RPMI8226 (cell line): Measurements from ENCODE around the gene USH2A.

Experiments
- DNase-seq: peaks from one replicate; pipeline ENCODE4 v3.0.0-alpha.2; 2015

The USH2A gene

DNA sequence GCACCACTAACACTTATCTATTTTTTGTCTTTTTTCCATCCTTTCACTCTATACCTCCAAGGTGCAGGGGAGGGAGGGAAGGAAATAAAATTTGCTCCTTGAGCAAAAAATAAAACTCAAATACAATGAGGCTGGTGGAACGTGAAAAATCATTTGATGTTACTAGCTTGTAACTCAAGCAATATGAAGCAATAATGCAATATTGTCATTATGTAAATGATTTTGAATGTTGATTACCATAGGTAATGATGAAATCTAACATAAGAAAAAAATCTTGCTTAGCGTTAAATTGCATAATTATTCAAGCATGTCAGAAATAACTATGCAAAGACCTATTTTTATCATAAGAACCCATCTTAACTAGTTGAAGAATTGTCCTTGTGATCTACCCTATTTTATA is 578.5 kb downstream of the USH2A start:
- DNase-seq: no peak

DNA sequence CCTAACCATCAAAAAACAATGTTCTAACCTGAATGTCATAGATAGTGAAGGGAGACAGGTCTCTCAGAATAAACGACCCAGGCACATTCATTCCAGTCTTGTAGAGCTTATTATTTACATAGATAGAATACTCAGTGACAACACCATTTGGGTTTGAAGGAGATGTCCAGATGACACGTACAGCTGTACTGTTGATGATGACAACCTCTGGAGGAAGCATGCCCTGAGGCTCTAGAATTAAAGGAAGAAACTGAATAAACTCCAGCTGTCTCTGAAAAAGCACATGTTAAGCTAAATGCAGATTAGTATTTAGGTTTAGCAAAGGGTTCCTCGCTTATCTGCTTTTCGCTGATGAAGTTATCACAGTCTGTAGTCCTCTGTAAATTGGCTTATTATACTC is 579.0 kb downstream of the USH2A start:
- no peak for DNase-seq

DNA sequence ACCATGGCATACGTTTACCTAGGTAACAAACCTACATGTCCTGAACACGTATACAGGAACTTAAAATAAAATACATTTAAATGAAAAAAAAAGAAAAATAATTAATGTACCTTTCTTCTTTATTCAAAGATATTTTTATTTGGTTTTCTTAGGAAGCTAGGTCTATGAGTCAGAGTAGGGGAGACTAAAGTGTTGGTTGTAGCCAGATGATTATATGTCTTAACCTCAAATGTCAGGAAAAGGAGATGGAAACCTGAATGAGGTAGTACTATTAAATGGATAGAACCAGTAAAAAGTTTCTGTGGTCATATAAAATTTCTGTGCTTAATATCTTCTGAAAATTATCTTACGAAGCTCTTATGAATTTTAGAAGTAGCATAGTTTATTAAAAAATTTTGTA is 580.3 kb downstream of the USH2A start:
- no peak for DNase-seq

DNA sequence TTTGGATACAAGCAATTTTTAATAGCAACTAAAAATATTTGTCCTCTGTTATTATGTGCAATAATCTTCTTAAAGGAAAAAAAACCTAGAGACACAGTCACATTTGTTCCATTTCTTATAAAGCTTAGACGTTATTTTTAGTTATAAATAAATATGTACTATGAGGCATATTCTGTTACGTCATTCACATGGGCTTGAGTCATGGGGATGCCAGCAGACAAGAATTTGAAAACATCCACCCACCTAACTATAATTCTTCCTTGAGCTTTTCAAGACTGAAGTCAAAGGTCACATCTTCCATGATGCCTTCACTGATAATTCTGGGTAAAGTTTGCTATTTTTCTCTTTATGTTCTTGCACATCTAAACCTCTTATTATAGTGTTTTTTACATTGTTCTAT is 587.3 kb downstream of the USH2A start:
- no peak for DNase-seq

DNA sequence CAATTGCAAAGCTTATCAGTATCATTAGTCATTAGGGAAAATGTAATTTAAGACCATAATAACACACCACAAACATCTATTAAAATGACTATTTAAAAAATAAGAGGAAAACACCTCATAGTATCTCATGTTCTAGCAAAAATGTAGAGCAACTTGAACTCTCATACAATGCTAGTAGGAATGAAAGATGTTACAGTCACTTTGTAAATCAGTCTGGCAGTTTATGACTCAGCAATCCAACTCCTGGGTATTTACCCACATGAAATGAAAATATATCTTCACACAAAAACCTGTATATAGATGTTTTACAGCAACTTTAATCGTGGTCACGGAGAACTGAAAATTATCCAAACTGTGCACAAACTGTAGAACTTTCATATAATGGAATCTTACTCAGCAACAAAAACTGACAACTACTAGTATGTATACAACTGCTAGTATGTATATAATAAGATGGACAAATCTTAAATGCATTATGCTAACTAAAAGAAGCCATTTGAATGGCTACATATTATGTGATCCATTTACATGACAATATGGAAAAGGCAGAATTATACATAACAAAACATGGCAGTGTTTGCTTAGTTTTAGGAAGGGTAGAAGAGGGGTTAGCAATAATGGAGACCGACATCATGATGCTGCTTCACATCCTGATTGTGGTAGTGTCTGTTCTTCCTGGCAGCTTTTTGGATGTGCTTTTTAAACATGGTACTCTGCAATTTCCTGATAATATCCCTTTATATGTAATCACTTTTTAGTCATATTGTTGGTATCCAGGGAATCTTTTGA is 589.1 kb downstream of the USH2A start:
- no peak for DNase-seq

DNA sequence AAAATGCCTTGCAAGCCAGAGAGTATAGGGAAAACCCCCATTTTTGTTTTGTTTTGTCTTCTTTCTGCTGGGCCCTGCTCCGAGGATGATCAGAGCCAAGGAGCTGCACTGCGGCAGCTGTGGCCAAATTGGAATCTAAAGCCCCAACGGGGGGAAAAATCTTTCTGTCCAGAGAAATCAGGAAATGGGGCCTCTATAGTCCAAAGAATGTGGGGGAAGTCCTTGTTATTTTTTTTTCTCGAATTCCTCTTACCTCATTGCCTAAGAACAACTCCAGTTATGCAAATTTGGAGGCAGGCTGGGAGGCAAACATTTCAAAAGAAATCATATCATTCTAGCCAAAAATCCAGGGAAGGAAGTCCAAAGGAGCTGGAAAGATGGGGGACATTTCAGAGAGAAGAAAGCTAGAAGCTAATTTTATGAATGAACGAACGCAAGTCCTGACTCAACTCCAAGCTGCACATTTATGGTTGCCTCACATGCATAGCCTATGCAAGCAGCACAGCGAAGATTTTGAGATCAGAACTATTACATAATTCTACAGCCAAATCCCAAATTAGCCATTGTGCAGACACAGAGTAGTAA is 592.9 kb downstream of the USH2A start:
- DNase-seq: no peak

DNA sequence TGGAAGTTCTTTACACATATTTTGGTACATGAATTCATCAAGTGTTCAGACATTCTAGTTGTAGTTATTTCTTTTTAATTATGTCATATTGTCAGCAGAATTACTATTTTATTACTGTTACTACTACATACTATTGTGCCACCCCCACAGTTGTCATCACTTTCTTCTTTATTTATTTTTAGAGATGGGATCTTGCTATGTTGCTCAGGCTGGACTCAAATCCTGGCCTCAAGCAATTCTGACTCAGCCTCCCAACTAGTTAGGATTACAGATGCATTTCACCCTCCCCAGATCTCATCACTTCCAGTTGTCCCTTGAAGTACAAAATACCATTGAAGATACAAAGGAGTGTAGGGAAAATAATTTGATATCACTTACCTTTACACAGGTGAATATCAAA is 598.2 kb downstream of the USH2A start:
- DNase-seq: no peak

DNA sequence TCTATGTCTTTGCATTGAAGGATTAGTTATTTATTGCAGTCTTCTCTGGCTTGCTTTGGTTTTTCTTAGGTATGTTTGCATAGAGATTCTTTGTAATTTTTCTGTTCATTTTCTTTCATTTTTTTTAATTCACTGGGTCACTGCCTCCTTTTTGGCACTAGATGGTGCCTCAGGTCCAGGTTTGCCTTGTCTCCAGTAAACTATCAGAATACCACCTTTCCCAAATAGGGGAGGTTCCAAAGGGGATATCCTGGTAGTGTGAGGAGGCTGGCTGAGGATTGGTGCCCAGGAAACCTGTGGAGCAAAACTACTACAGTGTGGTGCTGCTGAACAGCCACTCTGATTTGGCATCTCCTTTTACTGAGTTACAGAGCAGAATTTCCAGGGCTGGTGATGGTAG is 599.0 kb downstream of the USH2A start:
- DNase-seq: no peak

DNA sequence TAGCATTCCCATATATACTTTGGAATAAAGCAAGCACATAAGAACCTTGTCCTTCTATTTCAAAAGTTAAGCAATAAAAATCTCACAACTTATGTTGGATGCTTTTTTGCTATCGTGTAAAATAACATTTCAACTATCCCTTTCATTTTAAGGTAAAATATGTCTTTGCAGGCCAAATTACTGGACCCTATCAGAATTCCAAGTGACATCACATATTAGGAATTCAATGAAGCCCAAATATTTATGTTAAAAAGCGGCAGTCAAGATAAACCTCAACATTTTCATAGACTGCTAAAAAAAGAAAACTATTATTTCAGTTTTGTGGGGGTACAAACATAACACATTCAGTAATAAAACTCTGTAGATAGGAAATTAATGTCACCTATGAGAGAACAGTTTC is 604.1 kb downstream of the USH2A start:
- DNase-seq: no peak

DNA sequence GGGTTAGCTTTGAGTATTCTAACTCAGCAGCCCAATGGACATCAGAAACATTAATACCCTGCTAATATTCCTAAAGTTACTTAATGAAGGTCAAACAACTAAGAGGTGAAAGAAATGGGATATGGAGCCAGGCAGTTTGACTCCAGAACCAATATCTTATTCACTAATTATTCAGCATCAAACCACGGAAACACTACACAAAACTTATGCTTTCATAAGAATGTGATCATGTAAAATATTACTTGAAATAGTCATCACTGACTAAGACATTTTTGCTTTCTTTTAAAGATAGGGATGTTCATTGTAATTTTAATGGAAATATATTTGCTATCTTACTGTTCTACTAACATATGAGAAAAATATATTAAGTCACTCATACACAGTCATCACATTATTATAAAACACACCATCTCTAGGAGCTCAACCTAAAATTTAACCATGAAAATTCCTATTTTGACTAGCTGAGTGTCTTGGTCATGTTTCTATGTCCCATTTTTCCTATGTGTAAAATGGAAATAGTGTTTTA is 615.3 kb downstream of the USH2A start:
- no peak for DNase-seq

DNA sequence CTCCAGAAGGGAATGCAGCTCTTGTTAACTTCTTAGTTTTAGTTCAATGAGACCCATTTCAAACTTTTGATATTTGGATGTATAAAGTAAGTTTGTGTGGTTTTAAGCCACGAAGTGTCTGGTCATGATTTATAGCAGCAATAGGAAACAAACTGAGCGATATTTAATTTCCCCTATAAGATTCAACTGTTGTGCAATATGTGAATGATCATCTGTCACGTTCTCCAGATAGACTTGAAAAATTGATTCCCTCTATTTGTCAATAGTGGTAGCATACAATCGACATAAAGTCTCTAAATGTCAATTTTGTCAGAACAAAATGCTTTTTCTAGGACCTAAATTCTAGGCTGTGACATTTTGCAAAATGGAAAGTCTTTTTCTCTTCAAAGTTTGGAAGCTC is 616.0 kb downstream of the USH2A start:
- no peak for DNase-seq

DNA sequence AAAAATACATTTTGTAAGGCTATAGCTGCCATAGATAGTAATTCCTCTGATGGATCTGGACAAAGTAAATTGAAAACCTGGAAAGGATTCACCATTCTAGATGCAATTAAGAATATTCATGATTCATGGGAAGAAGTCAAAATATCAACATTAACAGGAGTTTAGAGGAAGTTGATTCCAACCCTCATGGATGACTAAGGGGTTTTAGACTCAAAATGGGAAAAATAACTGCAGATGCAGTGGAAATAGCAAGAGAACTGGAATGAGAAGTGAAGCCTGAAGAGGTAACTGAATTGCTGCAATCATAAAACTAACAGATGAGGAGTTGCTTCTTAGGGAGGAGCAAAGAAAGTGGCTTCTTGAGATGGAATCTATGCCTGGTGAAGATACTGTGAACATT is 625.4 kb downstream of the USH2A start:
- no peak for DNase-seq

DNA sequence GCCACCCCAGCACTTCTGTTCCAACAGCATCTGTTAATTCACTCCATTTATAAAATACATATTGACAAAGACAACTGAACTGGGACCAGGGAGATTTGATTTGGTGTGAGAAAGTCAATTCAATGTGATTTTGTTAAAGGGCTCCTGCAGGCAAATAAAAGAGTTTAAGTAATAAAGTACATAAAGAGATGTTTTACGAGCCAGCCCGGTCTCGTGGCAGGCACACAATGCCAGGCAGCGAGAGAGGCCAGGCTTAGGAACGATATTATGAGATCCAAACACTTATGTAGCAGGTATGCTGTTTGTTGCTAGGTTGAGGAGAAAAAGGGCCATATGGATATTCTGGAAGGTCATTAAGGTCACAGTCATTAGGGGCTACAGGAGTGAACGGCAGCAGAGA is 629.1 kb downstream of the USH2A start:
- DNase-seq: no peak

DNA sequence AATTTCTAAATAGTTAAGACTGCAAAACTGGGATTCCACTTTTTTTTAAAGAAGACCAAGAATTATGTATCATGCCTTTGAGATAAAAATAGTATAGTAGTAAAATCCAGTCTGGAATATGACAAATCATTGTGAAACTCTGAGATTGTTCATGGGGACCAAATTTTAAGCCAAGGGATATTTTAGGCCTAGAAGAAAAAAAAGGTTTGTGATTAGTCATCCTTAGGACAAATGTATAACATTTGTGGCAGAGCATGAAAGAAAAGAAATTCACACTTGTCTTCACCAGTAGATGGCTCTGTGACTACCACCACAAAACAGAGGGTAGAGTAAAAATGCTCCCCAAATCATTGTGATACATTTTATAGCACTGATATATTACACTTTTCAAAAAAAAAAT is 630.1 kb downstream of the USH2A start:
- no peak for DNase-seq

DNA sequence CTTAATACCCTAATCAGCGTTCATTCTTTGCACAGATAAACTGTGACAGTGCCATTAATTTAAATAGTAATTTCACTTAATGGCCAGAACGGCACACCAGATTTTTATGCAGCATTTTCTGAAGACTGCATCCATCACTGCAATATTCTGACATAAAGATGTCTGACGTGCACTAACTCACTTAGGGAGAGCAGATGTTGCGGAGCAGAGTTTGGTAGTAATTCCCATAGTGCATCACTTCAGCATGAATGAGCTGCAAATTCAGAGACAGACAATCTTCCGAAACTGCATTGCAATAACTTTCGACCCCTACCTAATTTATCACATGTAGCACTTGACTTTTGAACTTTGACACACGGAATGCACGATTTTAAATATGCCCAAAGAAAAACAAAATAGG is 630.8 kb downstream of the USH2A start:
- no peak for DNase-seq

DNA sequence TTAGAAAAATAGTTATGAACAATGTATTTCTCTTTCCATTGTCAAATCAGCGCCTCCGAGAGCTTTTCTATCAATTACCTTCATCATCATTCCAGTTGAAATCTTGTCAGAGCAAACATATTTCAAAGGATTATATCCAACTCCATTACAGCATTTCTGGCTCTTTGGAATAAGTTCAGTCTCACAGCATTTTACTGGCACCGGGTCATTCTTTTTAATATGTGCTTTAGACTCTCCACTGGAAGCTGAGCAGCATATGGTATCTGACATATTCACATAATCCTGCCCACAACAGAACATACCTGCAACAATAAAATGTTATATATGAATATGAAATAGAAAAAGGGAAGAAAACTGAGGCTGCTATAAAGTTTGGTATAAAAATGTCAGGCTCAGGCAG is 633.3 kb downstream of the USH2A start:
- no peak for DNase-seq

DNA sequence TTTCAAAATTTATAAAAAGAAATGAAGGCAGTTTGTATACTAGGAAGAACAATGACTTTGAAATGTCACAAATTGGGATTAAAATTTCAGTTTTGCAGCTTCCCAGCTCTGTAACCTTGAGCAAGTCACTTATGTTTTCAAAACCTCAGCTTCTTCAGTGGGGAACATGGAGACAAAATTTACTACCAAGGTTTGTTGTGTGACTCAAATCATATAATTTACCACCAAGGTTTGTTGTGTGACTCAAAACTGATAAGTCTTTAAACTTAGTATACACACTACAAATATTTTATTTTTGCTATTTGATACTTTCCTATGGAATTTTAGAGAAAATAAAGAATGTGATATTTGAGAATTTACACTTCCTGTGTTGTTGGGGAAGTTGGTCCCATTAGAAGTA is 636.3 kb downstream of the USH2A start:
- DNase-seq: no peak

DNA sequence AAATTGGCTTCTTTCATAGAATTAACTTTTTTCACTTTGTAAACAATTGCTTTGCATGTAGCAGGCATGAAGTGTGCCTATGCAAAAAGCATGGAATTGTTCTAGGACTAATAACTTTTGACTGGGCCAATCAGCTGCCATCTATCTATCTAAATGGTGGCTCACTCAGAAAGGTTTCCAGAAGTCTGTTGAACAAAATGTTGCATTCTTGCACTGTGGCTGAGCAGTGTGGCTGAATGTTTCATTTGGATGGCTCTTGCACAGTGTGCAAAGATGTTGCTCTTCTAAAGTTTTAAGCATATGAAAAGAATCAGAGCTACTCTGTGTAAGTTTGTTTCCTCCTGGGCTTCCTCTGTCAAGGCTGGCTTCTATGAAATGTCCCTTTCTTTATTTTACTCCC is 642.6 kb downstream of the USH2A start:
- no peak for DNase-seq

DNA sequence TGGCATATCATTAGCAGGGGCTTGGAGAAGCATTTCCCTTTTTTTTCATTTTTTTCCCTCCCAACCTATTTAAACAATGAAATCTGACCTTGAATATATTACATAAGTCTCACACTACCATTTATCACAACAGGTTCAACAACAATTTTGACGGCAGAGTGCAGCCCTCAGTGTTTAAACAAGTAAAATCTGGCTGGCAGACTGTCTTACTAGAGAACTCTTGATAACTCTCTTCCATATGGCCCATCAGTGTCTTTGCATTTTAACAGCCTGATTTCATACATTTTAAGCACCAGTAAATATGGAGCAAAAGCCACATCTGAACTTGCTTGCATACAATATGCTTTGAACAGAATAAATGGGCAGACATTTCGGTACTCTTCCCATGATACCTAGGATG is 643.1 kb downstream of the USH2A start:
- DNase-seq: no peak

DNA sequence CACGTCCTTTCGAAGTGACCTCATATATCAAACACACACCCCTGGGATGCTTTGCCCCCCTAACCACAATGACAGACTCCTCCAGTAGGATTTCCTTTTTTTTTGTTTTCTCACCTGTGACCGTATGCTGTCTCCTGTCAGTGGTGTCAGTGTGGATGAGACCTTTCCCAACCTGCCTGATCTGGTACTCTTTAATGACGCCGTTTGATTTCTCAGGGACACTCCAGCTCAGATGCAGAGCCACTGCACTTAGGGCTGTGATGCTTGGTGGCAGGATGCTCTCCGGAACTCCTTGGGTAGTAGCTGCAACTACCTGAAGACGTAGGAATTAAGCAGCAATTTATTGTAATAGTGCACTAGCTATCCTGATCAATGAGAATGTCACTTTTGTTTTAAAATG is 643.5 kb downstream of the USH2A start:
- DNase-seq: no peak

DNA sequence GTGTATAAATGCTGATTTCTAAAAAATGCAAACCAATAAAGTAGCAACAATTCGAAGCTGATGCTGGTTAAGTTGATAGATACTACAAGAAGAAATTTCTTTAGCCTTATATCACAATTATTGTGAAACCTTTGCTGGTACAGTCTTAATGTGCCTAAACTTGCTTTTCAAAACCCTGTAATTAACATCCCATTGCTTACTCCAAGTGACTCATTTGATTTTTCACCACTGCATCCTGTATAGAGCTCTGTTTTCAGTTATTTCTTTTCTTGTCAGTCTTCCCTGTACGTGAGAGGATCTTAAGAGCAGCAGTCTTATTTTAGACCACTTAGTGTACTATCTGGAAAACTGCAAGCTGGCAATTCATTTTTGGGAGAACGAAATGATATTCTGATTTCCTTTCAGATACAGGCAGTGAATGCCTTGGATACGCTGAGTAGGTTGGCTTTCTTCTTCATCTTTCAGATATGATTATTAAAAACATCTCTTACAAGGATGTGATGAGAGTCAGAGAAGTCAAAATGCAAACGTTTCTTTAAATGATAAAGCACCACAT is 645.8 kb downstream of the USH2A start:
- no peak for DNase-seq

DNA sequence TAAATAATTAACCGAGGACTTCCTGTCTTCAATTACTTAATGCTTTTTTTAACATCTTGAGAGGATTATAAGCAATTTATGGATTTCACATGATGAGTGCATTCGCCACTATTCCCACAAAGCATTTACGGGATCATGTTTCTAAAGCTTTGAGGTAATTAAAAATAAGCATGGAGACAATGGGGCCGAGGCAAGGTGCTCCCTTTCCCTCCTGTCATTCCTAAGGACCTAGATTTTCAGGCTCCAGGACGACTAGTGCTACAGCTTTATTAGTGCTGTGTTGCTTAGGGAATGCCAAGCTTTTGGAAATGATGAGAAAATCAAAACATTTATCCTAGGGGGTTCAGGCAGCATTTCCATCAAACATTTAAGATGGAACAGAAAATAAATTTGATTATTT is 646.9 kb downstream of the USH2A start:
- DNase-seq: no peak

DNA sequence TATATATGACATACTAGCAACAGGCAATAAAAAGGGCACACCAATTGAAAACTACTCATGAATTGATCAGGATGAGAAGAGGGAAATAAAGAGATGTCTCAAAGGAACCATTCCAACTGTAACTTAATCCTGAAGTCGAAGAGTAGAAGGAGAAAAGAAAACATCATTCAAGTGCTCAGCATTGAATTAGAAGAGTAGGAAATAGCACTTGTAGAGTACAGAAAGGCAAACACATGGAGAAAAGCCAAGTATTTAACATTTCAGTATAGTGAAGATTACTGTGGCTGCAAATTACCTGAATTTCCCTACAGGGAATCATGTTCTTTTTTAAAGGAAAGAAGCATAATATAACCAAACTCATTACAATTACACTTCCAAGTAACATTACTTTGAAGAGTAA is 651.1 kb downstream of the USH2A start:
- no peak for DNase-seq

DNA sequence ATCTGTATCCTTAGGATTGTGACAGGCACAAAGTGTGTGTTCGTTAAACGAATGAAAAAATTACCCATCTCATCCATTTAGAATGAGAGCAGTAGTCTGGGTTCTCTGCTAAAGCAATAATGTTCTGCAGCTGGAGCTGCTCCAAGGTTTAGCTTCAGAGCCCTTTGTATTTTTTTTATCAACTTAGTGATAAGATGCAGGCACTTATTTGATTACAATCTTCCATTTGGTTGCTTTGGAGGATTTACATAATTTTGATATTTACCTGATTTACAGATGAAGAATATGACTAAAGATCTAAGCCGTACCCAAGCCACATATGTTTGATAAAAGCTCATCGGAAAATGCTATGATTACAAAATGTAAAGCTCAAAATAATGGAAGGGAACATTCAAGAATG is 654.9 kb downstream of the USH2A start:
- no peak for DNase-seq

DNA sequence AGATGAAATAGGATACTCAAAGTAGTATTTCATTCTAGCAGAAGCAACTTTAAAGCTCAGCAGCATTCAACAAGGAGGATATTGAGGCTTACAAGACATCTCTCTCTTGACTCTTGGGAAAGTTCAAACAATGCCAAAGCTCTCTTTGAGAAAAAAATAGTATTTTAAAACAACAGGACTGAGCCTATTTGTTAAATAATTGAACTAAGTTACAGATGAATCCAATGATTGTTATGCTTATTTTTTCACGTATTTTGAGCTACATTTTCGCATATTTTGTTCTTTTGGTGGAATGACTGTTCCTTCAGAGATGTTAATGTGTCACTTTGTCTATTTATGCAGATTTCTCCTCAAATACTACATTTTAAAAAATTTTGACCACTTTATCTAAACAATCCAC is 655.5 kb downstream of the USH2A start:
- DNase-seq: no peak
